C1 segment of cervical spinal cord (tissue), 14 donors: ENCODE measurements around the gene BCL10.

ENCODE experiments used
- DNase-seq, 14 donors: peaks; one replicate each; lab custom pipeline; 2025; lab: John Stamatoyannopoulos, UW

BCL10 gene

DNA sequence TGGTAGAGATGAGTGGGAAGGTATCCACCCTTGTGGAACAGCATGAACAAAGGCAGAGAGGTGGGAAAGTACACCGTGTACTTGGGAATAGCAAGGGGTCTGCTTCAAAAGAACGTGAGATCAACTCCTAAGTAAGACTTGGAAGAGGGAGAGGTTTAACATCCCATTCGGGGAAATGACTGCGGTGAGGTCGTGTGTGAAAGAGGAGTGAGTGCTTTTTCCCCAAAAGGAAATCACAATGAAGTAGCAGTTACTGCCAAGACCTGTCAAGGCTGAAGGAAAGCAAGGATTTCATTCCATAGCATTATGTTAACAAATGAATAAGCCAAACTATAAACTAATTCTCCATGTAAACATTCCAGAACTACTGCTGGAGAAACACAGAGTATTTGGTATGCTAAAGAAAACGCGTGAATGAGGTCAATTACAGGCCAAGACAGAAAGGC lies 55.7 kb downstream of the BCL10 start:
- DNase-seq = no peak

DNA sequence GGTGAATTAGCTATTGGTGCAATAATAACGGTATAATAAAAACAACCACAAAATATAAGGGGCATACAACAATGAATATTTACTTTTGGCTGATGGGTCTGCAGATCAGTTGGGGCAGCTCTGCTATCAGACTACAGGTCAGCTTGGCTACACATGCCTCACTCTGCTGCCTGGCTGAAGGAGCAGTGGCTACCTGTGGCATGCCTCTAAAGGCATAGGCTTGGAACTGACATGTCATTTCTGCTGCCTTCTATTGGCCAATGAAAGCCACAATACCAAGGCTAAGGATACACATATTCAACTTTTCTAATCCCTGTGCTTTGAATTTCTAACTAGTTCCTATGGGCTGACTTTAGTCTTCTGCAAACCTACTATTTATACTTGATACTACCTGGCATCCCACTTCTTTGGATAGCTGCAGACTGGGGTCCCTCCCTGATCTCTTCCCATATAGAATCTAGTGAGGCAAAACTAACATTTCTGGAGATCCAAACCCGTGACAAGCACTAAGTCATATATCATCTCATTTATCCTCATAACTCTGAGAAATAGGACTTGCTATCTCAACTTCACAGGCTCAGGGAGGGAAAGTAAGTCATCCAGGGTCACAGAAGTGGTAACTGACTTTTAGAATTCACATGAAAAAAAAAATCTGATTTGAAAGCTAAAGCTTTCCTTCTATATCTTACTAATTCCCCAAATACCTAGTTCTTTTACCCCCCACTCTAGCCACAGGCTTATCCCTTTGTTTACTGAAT lies 56.4 kb downstream of the BCL10 start:
- no peak for DNase-seq

DNA sequence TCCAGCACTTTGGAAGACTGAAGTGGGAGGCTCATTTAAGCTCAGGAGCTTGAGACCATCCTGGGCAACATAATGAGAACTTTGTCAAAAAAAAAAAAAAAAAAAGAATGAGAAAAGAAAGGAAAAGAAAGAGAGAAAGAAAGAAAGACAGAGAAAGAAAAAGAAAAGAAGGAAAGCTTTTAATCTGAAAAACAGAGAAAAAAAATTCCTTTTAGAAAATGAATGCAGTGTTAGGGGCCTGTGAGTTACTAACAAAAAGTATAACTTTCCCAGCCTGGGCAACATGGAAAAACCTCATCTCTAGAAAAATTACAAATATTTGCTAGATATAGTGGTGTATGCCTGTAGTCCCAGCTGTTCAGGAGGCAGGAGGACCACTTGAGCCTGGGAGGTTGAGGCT lies 59.7 kb downstream of the BCL10 start:
- no peak for DNase-seq
